ENCODE results near the gene LRRC27.

DNA sequence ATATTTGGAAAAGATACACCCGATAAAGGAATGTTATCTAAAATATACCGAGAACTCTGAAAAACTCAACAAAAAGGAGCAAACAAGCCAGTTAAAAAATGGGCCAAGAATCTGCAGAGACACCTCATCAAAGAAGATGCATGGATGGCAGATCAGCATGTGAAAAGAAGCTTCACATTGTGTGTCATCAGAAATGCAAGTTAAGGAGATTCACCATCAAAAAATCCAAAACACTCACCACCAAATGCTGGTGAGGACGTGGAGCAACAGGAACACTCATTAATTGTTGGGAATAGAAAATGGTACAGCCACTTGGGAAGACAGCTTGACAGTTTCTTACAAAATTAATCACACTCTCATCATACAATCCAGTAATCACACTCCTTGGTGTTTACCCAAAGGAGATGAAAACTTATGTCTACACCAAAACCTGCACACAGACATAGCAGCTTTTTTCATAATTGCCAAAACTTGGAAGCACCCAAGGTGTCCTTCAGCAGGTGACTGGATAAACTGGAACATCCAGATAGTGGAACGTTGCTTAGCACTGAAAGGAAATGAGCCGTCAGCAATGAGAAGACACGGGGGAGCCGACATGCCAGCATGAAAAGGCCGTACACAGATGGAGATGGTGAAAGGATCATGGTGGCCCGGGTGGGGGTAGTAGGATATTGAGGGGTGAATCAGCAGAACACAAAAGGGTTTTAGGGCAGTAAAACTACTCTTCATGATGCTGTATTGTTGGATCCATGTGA, 37.1 kb downstream of the LRRC27 start:
- TF ChIP-seq, protein P1, sequence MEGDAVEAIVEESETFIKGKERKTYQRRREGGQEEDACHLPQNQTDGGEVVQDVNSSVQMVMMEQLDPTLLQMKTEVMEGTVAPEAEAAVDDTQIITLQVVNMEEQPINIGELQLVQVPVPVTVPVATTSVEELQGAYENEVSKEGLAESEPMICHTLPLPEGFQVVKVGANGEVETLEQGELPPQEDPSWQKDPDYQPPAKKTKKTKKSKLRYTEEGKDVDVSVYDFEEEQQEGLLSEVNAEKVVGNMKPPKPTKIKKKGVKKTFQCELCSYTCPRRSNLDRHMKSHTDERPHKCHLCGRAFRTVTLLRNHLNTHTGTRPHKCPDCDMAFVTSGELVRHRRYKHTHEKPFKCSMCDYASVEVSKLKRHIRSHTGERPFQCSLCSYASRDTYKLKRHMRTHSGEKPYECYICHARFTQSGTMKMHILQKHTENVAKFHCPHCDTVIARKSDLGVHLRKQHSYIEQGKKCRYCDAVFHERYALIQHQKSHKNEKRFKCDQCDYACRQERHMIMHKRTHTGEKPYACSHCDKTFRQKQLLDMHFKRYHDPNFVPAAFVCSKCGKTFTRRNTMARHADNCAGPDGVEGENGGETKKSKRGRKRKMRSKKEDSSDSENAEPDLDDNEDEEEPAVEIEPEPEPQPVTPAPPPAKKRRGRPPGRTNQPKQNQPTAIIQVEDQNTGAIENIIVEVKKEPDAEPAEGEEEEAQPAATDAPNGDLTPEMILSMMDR (conservative IDR thresholded peaks at IDR 0.05; ENCODE audit: low read depth, low read length) = no peak
- no peak for TF ChIP-seq EZH2phosphoT487 (IDR thresholded peaks at IDR 0.05; ENCODE audit: borderline replicate concordance, low read length)
